ENCODE results near the gene GLYAT. TPM values are rescaled to one million over a fixed set of nuclear protein-coding genes. Genes with fewer than 3 reads are reported as not detected.
A peak's percentile ranks its signal among the peaks of the same experiment; 100 is the strongest.

GLYAT gene
- total and polyA plus RNA-seq, 2 donors (not counting 1 experiment from before 2014, with no cell fraction given): not detected

GRCh38 chr11:58675334-58676155 lies 56.2 kb downstream of the GLYAT start:
- Histone ChIP-seq H3K9me3 (ENCODE audit: control insufficient read depth, insufficient read depth, low read depth, low read length) (no peaks in the 10 kb centered on the region), H4K20me1 (ENCODE audit: control insufficient read depth, extremely low read depth, insufficient read depth, low read length) (no peaks in the 10 kb centered on the region), H3K27ac (ENCODE audit: insufficient read depth, low read length) (no peak overlapping the region), H2AFZ (ENCODE audit: low read length) (no peak overlapping the region), H3K4me3 (replicated peaks in 1 of 4; ENCODE audit: control extremely low read depth in 1 of 4, insufficient read depth in 1 of 4, low read depth in 3 of 4, low read length in 4 of 4) (no peak overlapping the region), H3K9ac (ENCODE audit: insufficient read depth, low read length) (no peak overlapping the region), H3K36me3 (ENCODE audit: control insufficient read depth, insufficient read depth, low read length) (no peaks in the 10 kb centered on the region), H3K4me1 (ENCODE audit: control insufficient read depth, extremely low read depth, insufficient read depth, low read length) (no peaks in the 10 kb centered on the region), H3K4me2 (ENCODE audit: extremely low read depth, insufficient read depth, low read length) (no peak overlapping the region), H3K79me2 (ENCODE audit: control insufficient read depth, insufficient read depth, low read length) (no peaks in the 10 kb centered on the region), H3K27me3 (ENCODE audit: control insufficient read depth, insufficient read depth, low read length) (no peaks in the 10 kb centered on the region)
- peak; percentile 36 to 63 for DNase-seq (ENCODE audit: low read depth in 2 of 2)
- TF ChIP-seq EZH2 (IDR thresholded peaks at IDR 0.05; ENCODE audit: low read length, missing control alignments) (no peak), CTCF (conservative IDR thresholded peaks at IDR 0.05 in 1 of 2, IDR thresholded peaks at IDR 0.05 in 1 of 2; ENCODE audit: low read depth in 1 of 2, low read length in 2 of 2) (peak; percentile 93 to 100)

GRCh38 chr11:58674609-58675008 lies 57.1 kb downstream of the GLYAT start:
- no peaks in the 10 kb centered on the region for H3K79me2 ChIP-seq (ENCODE audit: control insufficient read depth, insufficient read depth, low read length)
- no peak overlapping the region for H3K4me2 ChIP-seq (ENCODE audit: extremely low read depth, insufficient read depth, low read length)
- H3K4me3 ChIP-seq (replicated peaks in 1 of 4; ENCODE audit: control extremely low read depth in 1 of 4, insufficient read depth in 1 of 4, low read depth in 3 of 4, low read length in 4 of 4): no peak overlapping the region
- TF ChIP-seq CTCF (conservative IDR thresholded peaks at IDR 0.05 in 1 of 2, IDR thresholded peaks at IDR 0.05 in 1 of 2; ENCODE audit: low read depth in 1 of 2, low read length in 2 of 2): no peak
- no peak for TF ChIP-seq EZH2 (IDR thresholded peaks at IDR 0.05; ENCODE audit: low read length, missing control alignments)
- H2AFZ ChIP-seq (ENCODE audit: low read length): no peak overlapping the region
- H3K36me3 ChIP-seq (ENCODE audit: control insufficient read depth, insufficient read depth, low read length): no peaks in the 10 kb centered on the region
- H3K27ac ChIP-seq (ENCODE audit: insufficient read depth, low read length): no peak overlapping the region
- no peak overlapping the region for H3K9ac ChIP-seq (ENCODE audit: insufficient read depth, low read length)
- no peak for DNase-seq (ENCODE audit: low read depth in 2 of 2)
- no peaks in the 10 kb centered on the region for H3K4me1 ChIP-seq (ENCODE audit: control insufficient read depth, extremely low read depth, insufficient read depth, low read length)
- no peaks in the 10 kb centered on the region for H3K9me3 ChIP-seq (ENCODE audit: control insufficient read depth, insufficient read depth, low read depth, low read length)
- no peaks in the 10 kb centered on the region for H3K27me3 ChIP-seq (ENCODE audit: control insufficient read depth, insufficient read depth, low read length)
- H4K20me1 ChIP-seq (ENCODE audit: control insufficient read depth, extremely low read depth, insufficient read depth, low read length): no peaks in the 10 kb centered on the region

- Histone ChIP-seq H3K27me3 (ENCODE audit: control insufficient read depth, insufficient read depth, low read length) (no peaks in the 10 kb centered on the region), H4K20me1 (ENCODE audit: control insufficient read depth, extremely low read depth, insufficient read depth, low read length) (no peaks in the 10 kb centered on the region), H3K79me2 (ENCODE audit: control insufficient read depth, insufficient read depth, low read length) (no peaks in the 10 kb centered on the region), H3K27ac (ENCODE audit: insufficient read depth, low read length) (no peak overlapping the region), H3K4me2 (ENCODE audit: extremely low read depth, insufficient read depth, low read length) (no peak overlapping the region), H3K36me3 (ENCODE audit: control insufficient read depth, insufficient read depth, low read length) (no peaks in the 10 kb centered on the region), H3K4me1 (ENCODE audit: control insufficient read depth, extremely low read depth, insufficient read depth, low read length) (no peaks in the 10 kb centered on the region), H3K9me3 (ENCODE audit: control insufficient read depth, insufficient read depth, low read depth, low read length) (no peaks in the 10 kb centered on the region), H3K9ac (ENCODE audit: insufficient read depth, low read length) (no peak overlapping the region), H2AFZ (ENCODE audit: low read length) (no peak overlapping the region), H3K4me3 (replicated peaks in 1 of 4; ENCODE audit: control extremely low read depth in 1 of 4, insufficient read depth in 1 of 4, low read depth in 3 of 4, low read length in 4 of 4) (no peak overlapping the region)
- TF ChIP-seq CTCF (conservative IDR thresholded peaks at IDR 0.05 in 1 of 2, IDR thresholded peaks at IDR 0.05 in 1 of 2; ENCODE audit: low read depth in 1 of 2, low read length in 2 of 2) (no peak), EZH2 (IDR thresholded peaks at IDR 0.05; ENCODE audit: low read length, missing control alignments) (no peak)
- no peak for DNase-seq (ENCODE audit: low read depth in 2 of 2)
Measured at GRCh38 chr11:58671983-58672633, 59.6 kb downstream of the GLYAT start.
